Dendritic cell treated with granulocyte-macrophage colony-stimulating factor and Interleukin-4, amounts not matched to agents 40 ng/mL and 50 ng/mL, for 4 days (primary cell): ENCODE results near the gene CFL1.

Experiments used
- H3K27ac Mint-ChIP-seq: one replicate; pipeline ENCODE4 v1.8.0; 2022; ENCODE audit warnings: mild to moderate bottlenecking, mixed read lengths
- H3K27me3 Mint-ChIP-seq: one replicate; pipeline ENCODE4 v1.8.0; 2022; ENCODE audit warnings: mild to moderate bottlenecking, mixed read lengths
- H3K36me3 Mint-ChIP-seq: one replicate; pipeline ENCODE4 v1.8.0; 2022; ENCODE audit warnings: low read depth, mixed read lengths
- H3K4me1 Mint-ChIP-seq: one replicate; pipeline ENCODE4 v1.8.0; 2022; ENCODE audit warnings: low read depth, mixed read lengths
- H3K4me3 Mint-ChIP-seq: one replicate; pipeline ENCODE4 v1.8.0; 2022; ENCODE audit warnings: mild to moderate bottlenecking, moderate library complexity, mixed read lengths
- H3K9me3 Mint-ChIP-seq: one replicate; pipeline ENCODE4 v1.8.0; 2022; ENCODE audit warnings: mixed read lengths
- intact Hi-C: fragments of 100-400 bp; cut with micrococcal nuclease; formaldehyde crosslinking; loops from one replicate; pipeline ENCODE4 v1.15.0; 2022

CFL1 gene

GRCh38 chr11:65860278-65861164 lies 2.5 kb upstream of the CFL1 start, which contains the start of gene MUS81:
Gene MUS81, plus strand, starts transcription at chr11:65860433. Its CDS starts 321 bp downstream, at chr11:65860754.
- Mint-ChIP-seq H3K9me3 (no peaks in the 10 kb centered on the region), H3K36me3 (peaks cover 89% of the 10 kb centered on the region), H3K4me1 (peaks cover 67% of the 10 kb centered on the region), H3K27me3 (no peaks in the 10 kb centered on the region), H3K4me3 (peak within 1 kb of the TSS; percentile 82), H3K27ac (peak within 1 kb of the TSS; percentile 96)
- intact Hi-C loops: no loop called here

DNA sequence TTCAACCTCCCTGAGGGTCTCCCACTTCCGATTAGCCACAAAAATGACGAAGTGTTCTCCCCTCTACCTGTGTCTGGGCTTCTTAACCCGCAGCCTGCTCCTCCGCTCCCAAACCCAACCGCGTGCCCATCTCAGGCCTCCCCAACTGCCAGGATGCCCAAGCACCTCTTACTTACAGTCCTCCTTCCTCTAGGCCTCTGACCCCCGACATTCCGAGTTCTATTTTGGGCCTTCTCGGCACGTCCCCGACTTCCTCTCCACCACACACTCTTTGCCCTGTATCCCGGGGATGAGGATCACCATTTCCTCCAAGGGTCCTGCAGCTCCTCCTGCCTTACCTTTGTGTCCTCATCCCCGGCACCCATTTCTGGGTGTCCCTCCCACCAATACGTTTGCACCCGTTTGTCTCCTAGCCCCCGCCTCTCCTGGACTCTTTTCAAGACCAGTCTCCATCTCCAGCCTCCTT lies 1.9 kb upstream of the CFL1 start:
- Mint-ChIP-seq H3K4me1 (peaks cover 67% of the 10 kb centered on the region), H3K27ac (peak overlapping the region; percentile 96), H3K9me3 (no peaks in the 10 kb centered on the region), H3K36me3 (peaks cover 89% of the 10 kb centered on the region), H3K27me3 (no peaks in the 10 kb centered on the region), H3K4me3 (peak overlapping the region; percentile 82)
- intact Hi-C loops: loop anchor here (2.0 kb wide), 1 partner anchor 27 kb away; the partner anchor contains the start of gene SNX32

DNA sequence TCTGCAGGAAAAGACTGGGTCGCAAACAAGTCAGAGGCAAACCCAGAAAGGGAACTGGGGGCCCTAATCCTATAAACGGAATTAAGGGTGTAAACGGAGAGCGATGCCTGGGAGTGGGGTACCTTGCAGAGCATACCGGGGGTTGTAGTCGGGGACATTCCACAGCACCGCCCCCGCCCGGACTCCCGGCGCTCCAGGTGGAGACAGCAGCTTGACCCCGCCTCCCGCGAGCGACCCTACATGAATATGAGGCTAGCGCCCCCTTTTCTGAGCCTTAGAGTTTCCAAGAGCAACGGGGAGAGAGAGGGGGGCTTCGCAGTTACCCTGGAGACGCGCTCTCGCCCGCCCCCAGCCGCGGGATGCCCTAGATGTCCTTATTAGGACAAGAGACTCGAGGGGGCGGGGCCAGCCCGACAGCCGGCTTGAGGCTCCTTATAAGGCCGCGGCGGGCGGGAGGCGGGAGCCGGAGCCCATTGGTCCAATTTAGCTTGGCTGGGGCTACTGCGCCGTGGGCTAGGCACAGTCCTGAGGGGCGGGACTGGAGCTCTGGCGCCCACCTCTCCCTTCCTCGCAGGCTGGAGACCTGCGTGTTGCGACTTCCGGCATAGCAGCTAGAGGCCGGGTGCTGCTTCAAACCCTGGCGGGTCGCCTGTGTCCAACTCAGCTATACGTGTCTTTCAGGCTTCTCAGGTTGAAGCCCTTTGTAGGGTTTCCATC lies 1.3 kb upstream of the CFL1 start:
- intact Hi-C loops: loop anchor here (2.0 kb wide), 1 partner anchor 26 kb away; the partner anchor contains the start of gene SNX32
- peak overlapping the region; percentile 96 for H3K27ac Mint-ChIP-seq
- H3K4me3 Mint-ChIP-seq: peak overlapping the region; percentile 82
- peaks cover 73% of the 10 kb centered on the region for H3K4me1 Mint-ChIP-seq
- no peaks in the 10 kb centered on the region for H3K9me3 Mint-ChIP-seq
- H3K27me3 Mint-ChIP-seq: no peaks in the 10 kb centered on the region
- peaks cover 89% of the 10 kb centered on the region for H3K36me3 Mint-ChIP-seq

DNA sequence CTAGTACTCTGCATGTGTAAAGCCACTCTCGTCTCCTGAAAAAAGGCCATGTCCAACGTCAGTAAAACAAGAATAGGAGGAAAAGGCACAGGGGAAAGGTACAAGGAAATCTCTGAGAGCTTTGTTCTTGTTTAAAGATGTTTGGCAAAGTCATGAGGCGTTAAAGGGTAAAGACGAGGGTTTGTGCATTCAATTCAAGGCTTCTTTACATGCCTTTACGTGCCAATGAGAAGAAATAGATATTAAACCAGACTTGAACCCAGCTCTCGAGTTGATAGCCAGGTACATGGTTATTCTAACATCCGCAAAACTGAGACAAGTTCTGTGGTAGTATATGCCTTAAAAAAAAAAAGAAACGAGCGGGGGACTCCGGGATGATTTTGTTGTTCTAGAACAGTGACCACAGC lies 704 bp upstream of the CFL1 start:
- Mint-ChIP-seq H3K27ac (peak overlapping the region; percentile 96), H3K9me3 (no peaks in the 10 kb centered on the region), H3K27me3 (no peaks in the 10 kb centered on the region), H3K4me3 (peak overlapping the region; percentile 82), H3K4me1 (peaks cover 78% of the 10 kb centered on the region), H3K36me3 (peaks cover 89% of the 10 kb centered on the region)
- intact Hi-C loops: loop anchor here (2.0 kb wide), 1 partner anchor 26 kb away; the partner anchor contains the start of gene SNX32

DNA sequence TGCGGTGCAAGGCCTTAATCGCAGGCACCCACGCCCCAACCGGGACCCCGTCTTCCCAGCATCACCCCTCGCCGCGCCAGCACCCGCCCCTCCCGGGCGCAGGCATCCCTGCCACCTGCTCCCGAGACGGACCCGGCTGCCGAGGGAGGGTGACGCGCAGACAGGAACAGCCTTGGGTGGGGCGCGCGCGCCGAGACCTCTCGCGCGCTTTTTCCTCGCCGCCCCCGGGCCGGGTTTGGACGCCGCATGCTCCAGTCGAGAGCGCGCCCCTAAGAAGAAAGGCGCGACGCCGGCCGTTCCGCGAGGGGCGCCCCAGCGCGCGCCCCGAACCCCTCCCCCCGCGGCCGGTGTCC lies 504 bp downstream of the CFL1 start:
- H3K27me3 Mint-ChIP-seq: no peaks in the 10 kb centered on the region

DNA sequence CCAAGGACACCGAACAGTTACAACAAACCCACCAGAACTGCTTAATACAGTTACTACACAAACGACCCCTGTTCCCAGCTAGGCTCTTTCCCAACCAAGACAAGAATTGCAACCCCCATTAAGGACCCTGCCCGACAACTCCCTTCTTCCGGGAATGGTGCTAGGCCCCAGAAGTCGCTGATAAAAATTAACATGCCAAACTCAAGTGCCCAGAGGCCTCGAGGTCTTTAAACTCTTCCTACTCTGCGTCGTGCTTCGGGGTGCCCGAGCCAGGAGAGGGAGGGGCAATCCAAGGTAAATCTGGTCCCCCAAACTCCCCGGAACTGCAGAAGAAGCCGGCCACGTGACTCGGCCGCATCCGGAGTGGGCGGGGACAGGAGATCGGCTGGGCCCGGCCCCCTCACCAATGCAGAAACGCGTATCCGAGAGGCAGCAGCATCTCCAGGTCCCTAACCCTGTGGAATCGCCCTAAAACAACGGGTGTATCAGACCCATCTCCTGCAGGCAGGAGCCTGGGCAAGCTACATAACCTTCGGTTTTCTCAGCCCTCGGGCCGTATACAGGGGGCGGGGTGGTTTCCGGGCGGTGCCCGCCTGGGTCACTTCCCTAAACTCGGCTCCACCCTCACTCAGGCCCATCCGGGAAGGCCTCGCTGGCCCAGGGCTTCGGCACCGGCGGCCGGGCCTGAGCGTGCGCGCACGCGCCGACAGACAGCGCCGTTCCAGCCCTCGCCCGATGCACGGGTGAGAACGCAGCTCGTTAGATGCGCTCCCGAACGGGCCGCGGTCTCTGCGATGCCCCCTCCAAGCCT lies 1.1 kb downstream of the CFL1 start:
- Mint-ChIP-seq H3K4me1 (peaks cover 72% of the 10 kb centered on the region), H3K27ac (peak overlapping the region; percentile 96), H3K9me3 (no peaks in the 10 kb centered on the region), H3K4me3 (peak overlapping the region; percentile 98), H3K27me3 (no peaks in the 10 kb centered on the region), H3K36me3 (peaks cover 89% of the 10 kb centered on the region)
- intact Hi-C loops: no loop called here

More for the DNA sequence above, 504 bp downstream of the CFL1 start:
- no peaks in the 10 kb centered on the region for H3K9me3 Mint-ChIP-seq
- peak overlapping the region; percentile 98 for H3K4me3 Mint-ChIP-seq
- peaks cover 74% of the 10 kb centered on the region for H3K4me1 Mint-ChIP-seq
- intact Hi-C loops: no loop called here
- H3K36me3 Mint-ChIP-seq: peaks cover 89% of the 10 kb centered on the region
- H3K27ac Mint-ChIP-seq: peak overlapping the region; percentile 96

DNA sequence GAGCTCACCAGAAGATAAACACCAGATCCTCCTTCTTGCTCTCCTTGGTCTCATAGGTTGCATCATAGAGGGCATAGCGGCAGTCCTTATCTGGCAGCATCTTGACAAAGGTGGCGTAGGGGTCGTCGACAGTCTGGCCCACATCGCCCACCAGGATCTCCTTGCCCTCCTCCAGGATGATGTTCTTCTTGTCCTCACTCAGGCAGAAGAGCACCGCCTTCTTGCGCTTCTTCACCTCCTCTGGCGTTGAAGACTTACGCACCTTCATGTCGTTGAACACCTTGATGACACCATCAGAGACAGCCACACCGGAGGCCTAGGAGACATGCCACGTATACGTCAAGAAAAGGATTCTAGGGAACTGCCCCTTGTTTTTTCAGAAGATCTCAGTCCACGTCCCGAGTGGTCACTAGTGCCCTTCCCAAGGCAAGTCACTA lies 2.0 kb downstream of the CFL1 start:
- intact Hi-C loops: no loop called here
- Mint-ChIP-seq H3K36me3 (peaks cover 89% of the 10 kb centered on the region), H3K27ac (peak overlapping the region; percentile 96)

DNA sequence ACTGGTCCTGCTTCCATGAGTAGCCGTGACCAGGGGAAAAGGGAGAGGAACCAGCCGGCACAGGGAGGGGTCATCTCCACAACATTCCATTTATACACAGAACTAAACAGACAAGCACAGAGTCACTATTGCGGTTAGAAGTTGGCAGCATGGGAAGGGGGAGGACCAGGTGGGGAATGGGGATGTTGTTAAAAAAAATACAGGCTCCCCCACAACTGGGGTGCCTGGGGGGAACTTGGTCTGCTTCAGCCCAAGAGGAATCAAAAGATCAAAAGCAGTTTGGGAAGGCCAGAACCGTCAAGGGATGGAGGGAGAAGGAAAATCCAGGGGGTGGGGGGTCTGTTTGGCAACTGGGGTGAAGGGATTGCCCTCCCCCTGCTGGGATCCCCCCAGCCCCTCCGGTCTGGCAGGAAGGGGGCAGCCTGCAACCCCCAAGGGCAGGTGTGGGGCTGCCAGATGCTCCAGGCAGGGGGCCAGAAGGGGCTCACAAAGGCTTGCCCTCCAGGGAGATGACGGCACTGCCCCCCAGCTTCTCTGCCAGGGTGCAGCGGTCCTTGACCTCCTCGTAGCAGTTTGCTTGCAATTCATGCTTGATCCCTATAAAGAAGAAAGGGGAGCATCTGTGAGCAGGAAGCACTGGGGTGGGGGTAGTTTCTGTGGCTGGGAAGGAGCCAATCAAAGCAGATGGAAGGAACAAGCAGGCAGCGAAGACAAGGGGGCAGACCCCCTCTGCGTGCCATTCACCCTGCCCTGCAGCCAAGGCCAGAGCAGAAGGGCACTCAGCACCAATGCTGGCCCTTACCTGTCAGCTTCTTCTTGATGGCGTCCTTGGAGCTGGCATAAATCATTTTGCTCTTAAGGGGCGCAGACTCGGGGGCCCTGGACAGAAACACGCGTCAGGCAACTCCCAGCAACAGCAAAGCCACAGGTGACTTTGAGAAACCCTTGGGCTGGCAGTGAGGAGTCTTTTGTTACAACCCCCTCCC lies 2.8 kb downstream of the CFL1 start:
- Mint-ChIP-seq H3K27ac (peak overlapping the region; percentile 96), H3K9me3 (no peaks in the 10 kb centered on the region), H3K4me3 (peak overlapping the region; percentile 34), H3K27me3 (no peaks in the 10 kb centered on the region), H3K36me3 (peaks cover 87% of the 10 kb centered on the region), H3K4me1 (peaks cover 65% of the 10 kb centered on the region)
- intact Hi-C loops: no loop called here

More for the DNA sequence above, 2.0 kb downstream of the CFL1 start:
- Mint-ChIP-seq H3K27me3 (no peaks in the 10 kb centered on the region), H3K9me3 (no peaks in the 10 kb centered on the region), H3K4me3 (peak overlapping the region; percentile 98), H3K4me1 (peaks cover 67% of the 10 kb centered on the region)

DNA sequence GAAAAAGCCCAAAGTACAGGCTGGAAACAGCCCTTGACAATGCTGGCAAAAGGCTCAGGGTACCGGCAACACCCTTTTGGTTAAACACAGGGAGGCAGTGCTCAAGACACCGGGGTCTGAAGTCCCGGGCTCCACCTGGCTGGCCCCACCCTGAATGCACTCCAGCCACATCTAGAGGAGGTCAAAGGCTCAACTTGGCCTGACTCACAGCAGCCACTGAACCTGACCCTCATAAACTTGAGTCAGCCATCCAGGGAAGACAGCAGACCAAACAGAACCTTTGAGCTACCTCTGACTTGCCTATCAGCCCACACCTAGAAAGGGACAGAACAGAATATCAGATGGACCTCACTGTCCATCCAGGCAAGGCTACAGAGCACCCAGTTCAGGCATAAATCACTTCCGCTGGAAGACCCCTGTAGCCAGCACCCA lies 3.8 kb downstream of the CFL1 start:
- peaks cover 81% of the 10 kb centered on the region for H3K36me3 Mint-ChIP-seq
- peak overlapping the region; percentile 23 for H3K4me3 Mint-ChIP-seq
- intact Hi-C loops: no loop called here
- no peaks in the 10 kb centered on the region for H3K9me3 Mint-ChIP-seq
- H3K27ac Mint-ChIP-seq: peak overlapping the region; percentile 70
- peaks cover 67% of the 10 kb centered on the region for H3K4me1 Mint-ChIP-seq
- H3K27me3 Mint-ChIP-seq: no peaks in the 10 kb centered on the region

DNA sequence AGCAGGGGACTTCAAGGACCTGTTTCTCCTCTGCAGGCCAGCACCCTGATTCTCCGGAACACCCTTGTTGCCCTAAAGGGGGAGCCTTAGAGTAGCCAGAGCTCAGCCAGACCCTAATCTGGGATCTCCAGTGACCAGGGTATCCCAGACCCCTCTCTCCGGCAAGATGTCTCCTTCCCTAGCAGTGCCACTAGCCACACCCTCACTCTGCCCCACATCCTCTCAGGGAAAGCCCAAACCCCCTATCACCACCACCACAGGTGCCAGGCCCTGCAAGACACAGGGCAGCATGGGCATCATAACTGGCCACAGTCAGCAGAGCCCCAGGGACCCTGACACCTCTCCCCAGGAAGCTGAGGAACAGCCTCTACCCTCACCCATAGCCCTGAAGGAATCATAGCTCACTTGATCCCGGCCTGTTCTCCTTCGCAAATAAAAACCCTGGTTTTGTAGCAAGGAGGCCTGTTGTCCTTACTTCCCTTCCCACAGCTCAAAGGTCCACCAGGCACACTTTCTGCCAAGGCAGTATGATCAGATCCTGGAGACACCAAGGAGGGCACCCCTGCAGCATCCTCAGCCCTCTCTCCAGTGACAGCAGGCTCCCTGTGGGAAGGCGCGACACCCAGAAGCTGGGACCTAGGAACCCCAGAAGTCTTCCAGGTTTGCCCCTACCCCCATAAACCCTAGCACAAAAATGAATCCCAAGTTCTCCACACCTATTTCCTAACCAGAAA lies 4.6 kb downstream of the CFL1 start:
- peak overlapping the region; percentile 70 for H3K27ac Mint-ChIP-seq
- H3K27me3 Mint-ChIP-seq: no peaks in the 10 kb centered on the region
- H3K4me1 Mint-ChIP-seq: peaks cover 62% of the 10 kb centered on the region
- intact Hi-C loops: no loop called here
- H3K4me3 Mint-ChIP-seq: no peak overlapping the region
- peaks cover 77% of the 10 kb centered on the region for H3K36me3 Mint-ChIP-seq
- no peaks in the 10 kb centered on the region for H3K9me3 Mint-ChIP-seq

DNA sequence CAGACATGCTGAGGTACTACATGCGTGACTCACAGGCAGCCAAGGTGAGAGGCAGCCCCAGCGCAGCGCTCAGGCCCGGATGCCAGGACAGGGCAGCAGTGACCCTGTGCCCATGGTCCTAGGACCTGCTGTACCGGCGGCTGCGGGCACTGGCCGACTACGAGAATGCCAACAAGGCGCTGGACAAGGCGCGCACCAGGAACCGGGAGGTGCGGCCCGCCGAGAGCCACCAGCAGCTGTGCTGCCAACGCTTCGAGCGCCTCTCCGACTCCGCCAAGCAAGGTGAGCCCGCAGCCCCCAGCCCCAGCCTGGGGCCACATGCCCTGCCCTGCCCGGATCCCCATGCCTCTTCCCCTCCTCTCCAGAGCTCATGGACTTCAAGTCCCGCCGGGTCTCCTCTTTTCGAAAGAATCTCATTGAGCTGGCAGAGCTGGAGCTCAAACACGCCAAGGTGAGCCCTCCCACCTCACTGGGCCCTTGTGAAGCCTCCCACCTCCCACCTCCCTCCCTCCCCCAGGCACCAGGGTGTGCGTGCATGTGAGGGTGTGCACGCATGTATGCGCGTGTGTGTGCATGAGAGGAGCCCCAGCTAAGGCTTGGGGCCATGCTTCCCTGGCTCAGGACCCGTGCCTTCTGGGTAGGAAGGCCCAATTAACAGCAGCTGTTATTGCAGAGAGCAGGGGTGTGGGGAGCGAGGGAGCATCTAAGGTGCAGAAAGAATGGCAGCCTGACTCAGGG lies 5.3 kb downstream of the CFL1 start:
- H3K4me1 Mint-ChIP-seq: peaks cover 59% of the 10 kb centered on the region
- H3K27me3 Mint-ChIP-seq: peaks cover 4% of the 10 kb centered on the region
- H3K9me3 Mint-ChIP-seq: no peaks in the 10 kb centered on the region
- H3K36me3 Mint-ChIP-seq: peaks cover 72% of the 10 kb centered on the region
- no peak overlapping the region for H3K4me3 Mint-ChIP-seq
- intact Hi-C loops: no loop called here
- H3K27ac Mint-ChIP-seq: no peak overlapping the region
